Activated naive CD8-positive, alpha-beta T cell treated with anti-CD3 and anti-CD28 coated beads, Interleukin-2, amount 10 ng/mL, durations not matched to agents 7 days and 5 days (primary cell): ENCODE results near the gene TBC1D5. TPM values are rescaled to one million over a fixed set of nuclear protein-coding genes. Genes with fewer than 3 reads are reported as not detected.

Experiments
- ATAC-seq: fragments of 150-1000 bp; cut with Tn5 transposase; one replicate; pipeline ENCODE4 v1.10.0; 2021; ENCODE audit warnings: low read depth, moderate library complexity
- POLR2A ChIA-PET: fragments of 350-600 bp; sonication (Branson Sonifier 250); formaldehyde crosslinking; loops from one replicate; lab custom pipeline; 2021; ENCODE audit warnings: antibody characterized with exemption; lab: Charles Lee
- DNase-seq: peaks from one replicate; pipeline ENCODE4 v3.0.0; 2021
- H3K27ac Mint-ChIP-seq: one replicate; pipeline ENCODE4 v1.8.0; 2022; ENCODE audit warnings: mild to moderate bottlenecking, mixed read lengths
- H3K27me3 Mint-ChIP-seq: one replicate; pipeline ENCODE4 v1.8.0; 2022; ENCODE audit warnings: mild to moderate bottlenecking, moderate library complexity, mixed read lengths
- H3K36me3 Mint-ChIP-seq: one replicate; pipeline ENCODE4 v1.8.0; 2021; ENCODE audit warnings: mild to moderate bottlenecking, mixed read lengths
- H3K4me1 Mint-ChIP-seq: one replicate; pipeline ENCODE4 v1.8.0; 2021; ENCODE audit warnings: mixed read lengths
- H3K4me3 Mint-ChIP-seq: one replicate; pipeline ENCODE4 v1.8.0; 2022; ENCODE audit warnings: mild to moderate bottlenecking, moderate library complexity, mixed read lengths
- H3K9me3 Mint-ChIP-seq: one replicate; pipeline ENCODE4 v1.8.0; 2021; ENCODE audit warnings: mixed read lengths
- total RNA-seq, 2 experiments: library from RNA; stranded (reverse); gene quantifications; one replicate each; pipeline ENCODE4 v1.2.3, GENCODE V29; 2021

The TBC1D5 gene
- total RNA-seq, 2 experiments from 2014 or later = 57.3 to 60.9 TPM

DNA sequence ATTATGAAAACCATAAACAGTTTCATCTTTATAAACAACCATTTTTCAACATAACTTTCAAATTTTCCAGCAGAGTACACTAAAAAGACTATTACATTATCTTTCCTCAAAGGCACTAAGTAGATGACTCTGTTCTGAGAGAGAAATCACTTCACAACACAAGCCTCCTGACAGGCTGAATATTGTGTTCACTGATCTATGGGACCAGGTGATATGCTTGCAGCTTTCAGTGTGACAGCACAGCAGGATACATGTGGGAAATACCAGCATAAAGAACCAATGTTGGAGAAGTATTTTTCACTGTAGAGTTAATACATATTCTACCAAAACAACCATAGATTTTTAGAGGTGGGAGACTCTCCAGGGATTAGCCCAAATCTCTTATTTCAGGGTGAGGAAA lies 507.1 kb downstream of the TBC1D5 start:
- H3K27me3 Mint-ChIP-seq = no peaks in the 10 kb centered on the region
- H3K4me1 Mint-ChIP-seq = peaks cover 27% of the 10 kb centered on the region
- no peak overlapping the region for H3K27ac Mint-ChIP-seq
- H3K4me3 Mint-ChIP-seq = no peak overlapping the region
- ATAC-seq = no peak
- H3K9me3 Mint-ChIP-seq = no peaks in the 10 kb centered on the region
- peaks cover 10% of the 10 kb centered on the region for H3K36me3 Mint-ChIP-seq
- DNase-seq = no peak
- POLR2A ChIA-PET = no interaction called here

DNA sequence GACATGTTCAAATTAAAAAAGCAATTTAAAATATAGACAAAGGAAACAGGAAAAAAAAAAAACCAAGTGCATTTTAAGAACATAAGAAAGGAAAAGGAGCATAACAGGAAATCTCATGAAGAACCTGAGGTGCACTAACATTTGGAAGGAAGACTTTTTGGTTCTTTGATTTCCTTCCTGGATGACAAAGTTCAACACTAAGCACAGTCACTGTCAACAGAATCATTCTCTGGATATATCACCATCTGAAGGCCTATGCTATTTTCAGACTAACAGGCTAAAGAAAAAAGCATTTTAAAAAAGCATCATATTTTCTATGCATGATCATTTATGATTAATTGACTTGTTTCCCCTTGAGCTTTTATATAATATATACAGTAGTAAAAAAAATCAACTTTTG lies 508.0 kb downstream of the TBC1D5 start:
- no peak for ATAC-seq
- H3K27me3 Mint-ChIP-seq = no peaks in the 10 kb centered on the region
- no peak for DNase-seq
- H3K4me1 Mint-ChIP-seq = peaks cover 27% of the 10 kb centered on the region
- no peak overlapping the region for H3K4me3 Mint-ChIP-seq
- H3K9me3 Mint-ChIP-seq = no peaks in the 10 kb centered on the region
- H3K27ac Mint-ChIP-seq = no peak overlapping the region
- peaks cover 13% of the 10 kb centered on the region for H3K36me3 Mint-ChIP-seq
- POLR2A ChIA-PET = no interaction called here

DNA sequence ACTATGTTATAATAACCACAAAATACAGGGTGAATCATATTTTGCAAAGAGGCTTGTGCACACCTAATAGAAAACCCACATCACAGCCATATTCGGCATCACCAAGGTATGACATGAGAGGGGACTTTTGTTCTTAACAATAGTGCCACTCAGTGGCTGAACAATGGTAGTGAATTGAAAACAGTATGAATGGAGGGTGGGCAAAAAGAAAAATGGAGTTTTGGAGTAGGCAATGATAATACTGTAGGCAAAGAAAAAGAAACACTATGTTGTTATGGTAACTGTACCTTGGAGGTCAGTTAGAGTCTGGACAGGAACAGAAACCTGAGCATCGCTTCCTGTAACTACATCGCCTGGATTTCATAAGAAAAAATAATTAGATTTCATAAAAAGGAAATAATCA lies 509.0 kb downstream of the TBC1D5 start:
- POLR2A ChIA-PET = no interaction called here
- Mint-ChIP-seq H3K9me3 (no peaks in the 10 kb centered on the region), H3K4me3 (no peak overlapping the region), H3K4me1 (peaks cover 29% of the 10 kb centered on the region), H3K27ac (no peak overlapping the region), H3K36me3 (peaks cover 13% of the 10 kb centered on the region), H3K27me3 (no peaks in the 10 kb centered on the region)
- ATAC-seq = peak; percentile 95
- no peak for DNase-seq

DNA sequence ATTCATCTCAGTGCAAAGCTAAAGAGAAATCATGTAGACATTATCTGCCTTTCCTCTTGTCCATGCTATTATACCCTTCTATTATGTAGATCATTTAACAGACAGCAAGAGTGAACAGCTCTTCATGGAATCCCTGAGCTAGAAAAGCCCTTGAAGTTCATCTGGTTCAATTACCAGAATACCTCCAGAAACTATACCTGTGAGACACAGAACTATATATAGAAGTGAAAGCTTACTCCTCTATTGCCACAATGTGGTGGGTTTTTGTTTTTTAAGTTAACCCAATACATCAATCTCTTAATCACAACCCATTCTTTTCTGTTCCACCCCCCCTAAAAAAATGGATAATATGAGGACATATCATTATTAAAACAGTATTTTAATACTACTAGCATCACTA lies 510.0 kb downstream of the TBC1D5 start:
- Mint-ChIP-seq H3K9me3 (no peaks in the 10 kb centered on the region), H3K4me3 (no peak overlapping the region), H3K36me3 (peaks cover 13% of the 10 kb centered on the region), H3K27ac (no peak overlapping the region), H3K4me1 (peaks cover 30% of the 10 kb centered on the region), H3K27me3 (no peaks in the 10 kb centered on the region)
- peak; percentile 28 for ATAC-seq
- POLR2A ChIA-PET = interaction anchor here (0.9 to 1.2 kb wide), 2 partner anchors 81 to 347 kb away, joined by 3 to 7 read pairs; partner anchors contain the start of gene PLCL2
- no peak for DNase-seq

DNA sequence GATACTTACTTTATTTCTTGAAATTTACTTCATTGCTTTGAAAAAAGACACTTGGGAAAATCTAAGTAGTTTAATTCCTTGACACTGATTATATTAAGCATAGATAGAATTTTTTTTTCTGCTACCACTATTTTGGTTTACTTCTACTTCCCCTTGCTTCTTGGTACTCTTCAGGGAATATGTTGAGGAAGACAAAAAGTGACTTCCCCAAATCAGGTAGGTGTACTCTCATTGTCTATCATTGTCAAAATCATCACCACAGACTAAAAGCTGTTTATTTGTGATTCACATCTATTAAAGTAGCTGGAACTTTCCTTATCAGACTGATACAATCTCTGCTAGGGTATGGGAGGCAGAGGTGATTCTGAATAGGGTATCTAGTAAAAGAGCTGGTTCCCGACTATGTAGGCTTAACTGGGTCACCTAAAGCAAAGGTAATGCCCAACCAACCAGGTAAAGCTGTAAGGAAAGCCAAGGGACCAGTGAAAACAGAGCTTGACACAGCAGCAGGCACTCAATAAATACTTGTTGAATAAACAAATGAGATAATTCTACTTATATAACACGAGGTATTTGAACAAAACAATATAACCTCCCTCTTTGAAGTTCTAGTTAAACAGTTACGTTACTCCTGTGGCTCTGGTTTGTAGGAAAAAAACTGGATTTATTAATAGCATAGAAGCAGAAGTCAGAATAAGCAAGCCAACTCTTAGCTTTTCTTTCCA lies 510.7 kb downstream of the TBC1D5 start:
- POLR2A ChIA-PET = interaction anchor here (0.9 to 1.2 kb wide), 2 partner anchors 80 to 346 kb away, joined by 3 to 7 read pairs; partner anchors contain the start of gene PLCL2
- no peaks in the 10 kb centered on the region for H3K9me3 Mint-ChIP-seq
- no peak for ATAC-seq
- H3K27ac Mint-ChIP-seq = no peak overlapping the region
- H3K4me1 Mint-ChIP-seq = peaks cover 37% of the 10 kb centered on the region
- no peak overlapping the region for H3K4me3 Mint-ChIP-seq
- H3K36me3 Mint-ChIP-seq = peaks cover 11% of the 10 kb centered on the region
- DNase-seq = no peak
- H3K27me3 Mint-ChIP-seq = no peaks in the 10 kb centered on the region

DNA sequence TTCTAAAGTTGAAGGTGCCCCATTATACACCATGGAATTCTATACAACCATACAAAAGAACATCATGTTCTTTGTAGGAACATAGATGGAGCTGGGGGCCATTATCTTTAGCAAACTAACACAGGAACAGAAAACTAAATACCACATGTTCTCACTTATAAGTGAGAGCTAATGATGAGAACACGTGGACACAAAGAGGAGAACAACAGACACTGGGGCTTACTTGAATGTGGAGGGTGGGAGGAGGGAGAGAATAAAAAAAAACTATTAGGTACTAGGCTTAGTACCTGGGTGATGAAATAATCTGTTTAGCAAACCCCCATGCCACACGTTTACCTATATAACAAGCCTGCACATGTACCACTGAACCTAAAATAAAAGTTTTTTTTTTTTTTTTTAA lies 515.0 kb downstream of the TBC1D5 start:
- H3K27me3 Mint-ChIP-seq = no peaks in the 10 kb centered on the region
- no peak for ATAC-seq
- POLR2A ChIA-PET = interaction anchor here (0.6 kb wide), 1 partner anchor 9 kb away, joined by 3 read pairs; no protein-coding TSS in a partner anchor
- no peak overlapping the region for H3K27ac Mint-ChIP-seq
- H3K4me3 Mint-ChIP-seq = no peak overlapping the region
- no peak for DNase-seq
- H3K9me3 Mint-ChIP-seq = peaks cover 1% of the 10 kb centered on the region
- H3K4me1 Mint-ChIP-seq = peaks cover 20% of the 10 kb centered on the region
- H3K36me3 Mint-ChIP-seq = peaks cover 18% of the 10 kb centered on the region

DNA sequence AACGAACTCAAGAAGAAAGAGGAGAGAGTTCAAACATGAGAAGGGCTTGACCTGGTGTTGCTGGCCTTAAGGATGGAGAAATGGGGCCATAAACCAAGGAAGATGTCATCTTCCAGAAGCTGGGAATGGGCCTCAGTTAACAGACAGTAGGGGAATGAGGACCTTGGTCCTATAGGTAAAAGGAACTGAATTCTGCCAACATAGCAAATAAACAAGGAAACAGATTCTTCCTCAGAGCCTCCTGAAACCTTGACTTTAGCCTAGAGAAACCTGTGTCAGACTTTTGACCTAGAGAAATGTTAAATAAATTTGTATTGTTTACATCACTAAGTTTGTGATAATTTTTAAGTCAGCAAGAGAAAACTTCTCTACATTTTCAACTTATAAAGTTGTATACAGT lies 520.9 kb downstream of the TBC1D5 start:
- no peak for ATAC-seq
- POLR2A ChIA-PET = no interaction called here

DNA sequence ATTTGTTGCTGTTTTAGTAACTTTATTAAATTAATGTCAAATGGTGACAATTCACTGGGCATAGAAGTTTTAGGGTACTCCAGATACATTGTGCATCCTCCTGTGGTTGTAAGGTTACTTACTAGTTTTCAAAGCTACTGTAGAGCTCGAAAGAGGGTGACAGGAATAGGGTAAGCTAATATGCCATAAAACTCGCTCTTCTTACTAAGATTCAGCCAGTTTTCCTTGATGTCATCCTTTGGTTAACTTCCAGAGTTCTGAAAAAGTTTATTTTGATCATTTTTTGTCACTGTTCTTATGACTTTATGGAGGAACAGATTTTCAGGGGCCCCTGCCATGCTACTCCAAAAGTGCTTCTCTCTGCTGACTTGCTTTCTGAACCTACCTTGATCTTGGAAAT lies 522.8 kb downstream of the TBC1D5 start:
- peaks cover 10% of the 10 kb centered on the region for H3K9me3 Mint-ChIP-seq
- DNase-seq (no peak), ATAC-seq (no peak)
- peaks cover 36% of the 10 kb centered on the region for H3K36me3 Mint-ChIP-seq
- H3K27ac Mint-ChIP-seq = no peak overlapping the region
- H3K4me3 Mint-ChIP-seq = no peak overlapping the region
- no peaks in the 10 kb centered on the region for H3K4me1 Mint-ChIP-seq
- no peaks in the 10 kb centered on the region for H3K27me3 Mint-ChIP-seq
- POLR2A ChIA-PET = no interaction called here

More for the DNA sequence above, 520.9 kb downstream of the TBC1D5 start:
- Mint-ChIP-seq H3K9me3 (peaks cover 10% of the 10 kb centered on the region), H3K4me1 (no peaks in the 10 kb centered on the region), H3K4me3 (no peak overlapping the region), H3K27ac (no peak overlapping the region), H3K27me3 (no peaks in the 10 kb centered on the region), H3K36me3 (peaks cover 38% of the 10 kb centered on the region)
- DNase-seq = no peak

DNA sequence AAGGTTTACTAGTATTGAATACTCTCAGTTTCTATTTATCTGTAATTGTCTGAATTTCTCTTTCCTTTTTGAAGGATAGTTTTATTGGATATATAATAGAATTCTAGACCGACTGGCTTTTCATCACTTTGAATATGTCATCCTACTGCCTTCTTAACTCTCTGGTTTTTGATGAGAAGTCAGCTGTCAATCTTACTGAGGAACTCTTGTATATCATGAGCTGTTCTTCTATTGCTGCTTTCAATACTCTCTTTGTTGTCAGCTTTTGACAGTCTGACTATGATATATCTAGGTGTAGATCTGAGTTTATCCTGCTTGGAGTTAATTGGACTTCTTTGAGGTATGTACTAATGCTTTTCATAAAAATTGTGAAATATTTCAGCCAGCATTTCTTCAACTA lies 523.8 kb downstream of the TBC1D5 start:
- ATAC-seq (no peak), DNase-seq (no peak)
- Mint-ChIP-seq H3K36me3 (peaks cover 36% of the 10 kb centered on the region), H3K9me3 (peaks cover 10% of the 10 kb centered on the region), H3K27me3 (no peaks in the 10 kb centered on the region), H3K4me1 (no peaks in the 10 kb centered on the region), H3K27ac (no peak overlapping the region), H3K4me3 (no peak overlapping the region)
- POLR2A ChIA-PET = no interaction called here

DNA sequence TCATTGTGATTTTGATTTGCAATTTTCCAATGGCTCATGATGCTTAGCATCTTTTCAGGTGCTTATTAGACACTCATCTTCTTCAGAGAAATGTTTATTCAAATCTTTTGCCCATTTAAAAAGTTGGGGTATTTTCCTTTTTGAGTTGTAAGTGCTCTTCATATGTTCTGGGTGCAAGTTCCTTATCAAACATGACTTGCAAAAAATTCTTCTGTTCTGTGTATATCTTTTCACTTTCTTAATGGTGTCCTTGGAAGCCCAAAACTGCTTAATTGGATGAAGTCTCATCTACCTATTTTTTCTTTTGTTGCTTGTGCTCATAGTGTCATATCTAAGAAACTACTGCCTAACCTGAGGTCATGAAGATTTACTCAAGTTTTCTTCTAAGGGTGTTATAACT lies 524.8 kb downstream of the TBC1D5 start:
- POLR2A ChIA-PET = no interaction called here
- no peak overlapping the region for H3K4me3 Mint-ChIP-seq
- no peaks in the 10 kb centered on the region for H3K4me1 Mint-ChIP-seq
- DNase-seq = no peak
- H3K27ac Mint-ChIP-seq = no peak overlapping the region
- no peaks in the 10 kb centered on the region for H3K27me3 Mint-ChIP-seq
- peaks cover 9% of the 10 kb centered on the region for H3K9me3 Mint-ChIP-seq
- peaks cover 30% of the 10 kb centered on the region for H3K36me3 Mint-ChIP-seq
- ATAC-seq = no peak

DNA sequence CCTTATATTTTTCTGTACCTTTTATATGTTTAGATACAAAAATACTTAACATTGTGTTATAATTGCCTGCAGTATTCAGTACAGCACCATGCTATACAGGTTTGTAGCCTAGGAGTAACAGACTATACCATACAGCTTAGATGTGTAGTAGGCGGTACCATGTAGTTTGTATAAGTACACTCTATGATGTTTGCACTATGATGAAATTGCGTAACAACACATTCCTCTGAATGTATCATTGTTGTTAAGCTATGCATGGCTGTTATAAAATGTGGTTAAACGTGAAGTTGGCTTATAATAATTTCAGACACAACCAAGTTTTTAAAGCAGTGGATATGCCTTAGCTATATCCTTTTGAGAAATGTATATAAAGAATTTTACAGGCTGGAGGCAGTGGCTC lies 529.3 kb downstream of the TBC1D5 start:
- ATAC-seq = no peak
- no peaks in the 10 kb centered on the region for H3K27me3 Mint-ChIP-seq
- no peaks in the 10 kb centered on the region for H3K4me1 Mint-ChIP-seq
- peaks cover 1% of the 10 kb centered on the region for H3K9me3 Mint-ChIP-seq
- H3K27ac Mint-ChIP-seq = no peak overlapping the region
- H3K36me3 Mint-ChIP-seq = peaks cover 16% of the 10 kb centered on the region
- POLR2A ChIA-PET = interaction anchor here (0.7 kb wide), 1 partner anchor 38 kb away, joined by 3 read pairs; no protein-coding TSS in a partner anchor
- H3K4me3 Mint-ChIP-seq = no peak overlapping the region
- no peak for DNase-seq

DNA sequence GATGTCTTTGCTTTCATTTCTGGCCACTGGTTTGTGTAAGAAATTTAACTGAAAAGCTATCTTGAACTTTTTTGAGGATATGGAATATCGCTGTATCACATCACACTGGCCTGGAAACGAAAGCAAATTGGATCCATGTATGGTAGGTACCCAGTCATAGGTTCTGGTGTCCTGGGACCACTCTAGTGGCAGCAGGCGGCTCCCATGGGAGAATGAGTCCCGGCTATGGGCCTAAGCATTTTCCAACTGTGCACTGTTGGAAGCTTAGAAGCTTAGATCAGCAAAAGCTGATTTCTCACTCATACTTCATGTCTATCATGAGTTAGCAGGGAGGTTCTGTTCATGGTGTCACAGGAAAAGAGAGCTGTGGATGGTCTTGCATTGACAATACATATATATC lies 534.5 kb downstream of the TBC1D5 start:
- peaks cover 14% of the 10 kb centered on the region for H3K9me3 Mint-ChIP-seq
- H3K4me3 Mint-ChIP-seq = no peak overlapping the region
- H3K36me3 Mint-ChIP-seq = peaks cover 40% of the 10 kb centered on the region
- ATAC-seq (no peak), DNase-seq (no peak)
- POLR2A ChIA-PET = no interaction called here
- H3K27ac Mint-ChIP-seq = no peak overlapping the region
- H3K27me3 Mint-ChIP-seq = no peaks in the 10 kb centered on the region
- H3K4me1 Mint-ChIP-seq = no peaks in the 10 kb centered on the region

DNA sequence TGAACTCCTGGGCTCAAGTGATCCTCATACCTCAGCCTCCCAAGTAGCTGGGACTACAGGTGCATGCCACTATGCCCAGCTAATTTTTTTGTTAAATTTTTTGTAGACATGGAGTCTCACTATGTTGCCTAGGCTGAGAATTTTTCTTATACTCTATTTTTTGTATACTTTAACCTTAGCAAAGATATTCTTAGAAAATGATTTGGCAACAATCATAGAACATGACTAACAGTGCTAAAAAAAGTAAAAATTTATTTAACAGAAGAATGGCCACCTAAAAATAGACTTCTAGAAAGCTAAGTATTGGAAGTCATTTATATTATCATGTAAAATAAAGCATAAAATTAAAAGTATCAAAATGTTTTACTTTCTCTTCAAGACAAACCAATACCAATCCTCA lies 535.4 kb downstream of the TBC1D5 start:
- POLR2A ChIA-PET = no interaction called here
- peaks cover 2% of the 10 kb centered on the region for H3K4me1 Mint-ChIP-seq
- H3K36me3 Mint-ChIP-seq = peaks cover 46% of the 10 kb centered on the region
- H3K27ac Mint-ChIP-seq = no peak overlapping the region
- peaks cover 21% of the 10 kb centered on the region for H3K9me3 Mint-ChIP-seq
- ATAC-seq (no peak), DNase-seq (no peak)
- H3K4me3 Mint-ChIP-seq = no peak overlapping the region
- no peaks in the 10 kb centered on the region for H3K27me3 Mint-ChIP-seq

DNA sequence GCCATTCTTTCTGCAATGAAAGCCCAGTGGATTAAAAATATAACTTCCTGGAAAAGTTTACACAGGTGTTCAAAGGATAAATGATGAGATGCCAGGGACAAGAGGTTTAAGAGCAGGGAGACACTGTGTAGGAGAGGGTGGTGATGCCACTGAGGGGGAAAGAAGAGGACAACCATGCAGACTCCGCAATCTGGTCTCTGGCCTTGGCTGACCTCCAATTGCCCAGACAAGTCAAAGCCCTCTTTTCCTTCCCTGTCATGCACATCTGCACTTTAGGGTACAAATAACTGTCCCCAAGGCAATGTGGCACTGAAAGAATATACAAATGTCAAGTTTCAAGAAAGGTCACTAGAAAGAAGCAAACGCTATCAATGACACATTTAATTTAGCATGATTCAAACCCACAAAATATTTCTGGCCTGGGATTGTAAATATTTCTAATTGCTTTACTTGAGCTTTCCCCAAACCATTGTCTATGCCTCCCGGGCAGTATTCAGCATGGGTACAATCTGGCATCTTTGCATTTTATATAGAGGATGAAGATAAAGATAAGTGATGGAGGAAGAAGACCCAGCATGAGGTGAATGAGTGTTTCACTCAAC lies 538.3 kb downstream of the TBC1D5 start:
- Mint-ChIP-seq H3K36me3 (peaks cover 51% of the 10 kb centered on the region), H3K27me3 (no peaks in the 10 kb centered on the region), H3K9me3 (peaks cover 23% of the 10 kb centered on the region), H3K4me1 (peaks cover 7% of the 10 kb centered on the region), H3K4me3 (no peak overlapping the region), H3K27ac (no peak overlapping the region)
- POLR2A ChIA-PET = no interaction called here
- no peak for ATAC-seq
- no peak for DNase-seq
